Peyer's patch (tissue), 4 donors: Measurements from ENCODE around the gene PRDX4.

Experiments
- CTCF ChIP-seq, 6 experiments: fragments of 450-650 bp in 4 of 6; fragments of 200-600 bp in 2 of 6; sonication (generic) in 1 of 6; IDR thresholded peaks; one replicate each; pipeline ENCODE4 v1.5.1; 2017 to 2019; ENCODE audit warnings: antibody characterized with exemption in 6 of 6, mild to moderate bottlenecking in 3 of 6, moderate library complexity in 1 of 6
- POLR2A ChIP-seq, 2 donors: fragments of 450-650 bp; IDR thresholded peaks; one replicate each; pipeline ENCODE4 v1.5.1; 2017; ENCODE audit warnings: antibody characterized with exemption in 2 of 2, mild to moderate bottlenecking in 2 of 2, moderate library complexity in 2 of 2

- no peak for TF ChIP-seq CTCF (IDR thresholded peaks at IDR 0.05)
- no peak for TF ChIP-seq POLR2A (IDR thresholded peaks at IDR 0.05)
These were observed 30.1 kb upstream of the PRDX4 start for GRCh38 chrX:23637187-23637586.
